IMR-90 (cell line): ENCODE data around the gene ANKRD1. TPM values are rescaled to one million over a fixed set of nuclear protein-coding genes. Genes with fewer than 3 reads are reported as not detected.
A peak's percentile ranks its signal among the peaks of the same experiment; 100 is the strongest.

Experiments used
- ATAC-seq: fragments of 200-7000 bp; cut with Tn5 transposase; 2 replicates; pipeline ENCODE4 v1.9.1; 2020; ENCODE audit warnings: low read depth, mild to moderate bottlenecking, moderate library complexity
- BruUV-seq: library from RNA; stranded (reverse); fragments of 400-500 nt; replicated peaks from 2 replicates; lab custom pipeline; 2021; lab: Mats Ljungman, UMichigan
- CTCF ChIA-PET: fragments of 300-600 bp; formaldehyde crosslinking; extraction: SDS; loops from one replicate; lab custom pipeline; 2021; ENCODE audit warnings: antibody characterized with exemption; lab: Yijun Ruan, JAX
- POLR2A ChIA-PET: fragments of 300-600 bp; sonication (Branson Sonifier 250); formaldehyde crosslinking; loops from one replicate; lab custom pipeline; 2022; ENCODE audit warnings: antibody characterized with exemption; ENCODE audit not compliant: unreplicated experiment; lab: Charles Lee
- DNase-seq: peaks from one replicate; pipeline ENCODE4 v3.0.0; 2013
- H2AFZ ChIP-seq: replicated peaks from 2 replicates; pipeline ENCODE3; 2013; ENCODE audit warnings: low read length, mild to moderate bottlenecking; ENCODE audit not compliant: poor library complexity
- H2AK5ac ChIP-seq: 2 replicates; pipeline ENCODE4 v1.6.1; 2013; ENCODE audit warnings: low read depth, low read length, inconsistent platforms
- H2AK9ac ChIP-seq: replicated peaks from 2 replicates; pipeline ENCODE3; 2013; ENCODE audit warnings: mild to moderate bottlenecking, low read depth, low read length, moderate library complexity; ENCODE audit not compliant: poor library complexity
- H2BK120ac ChIP-seq: 2 replicates; pipeline ENCODE4 v1.6.1; 2013; ENCODE audit warnings: low read depth, low read length, inconsistent platforms
- H2BK15ac ChIP-seq: 3 replicates; pipeline ENCODE4 v1.6.1; 2013; ENCODE audit warnings: low read depth, low read length, inconsistent platforms
- H2BK20ac ChIP-seq: 2 replicates; pipeline ENCODE4 v1.6.1; 2013; ENCODE audit warnings: low read depth, mild to moderate bottlenecking, inconsistent platforms, low read length, moderate library complexity
- H2BK5ac ChIP-seq: 2 replicates; pipeline ENCODE4 v1.6.1; 2013; ENCODE audit warnings: mild to moderate bottlenecking, low read depth, low read length, inconsistent platforms; ENCODE audit not compliant: poor library complexity, severe bottlenecking
- H3K14ac ChIP-seq: replicated peaks from 2 replicates; pipeline ENCODE4 v1.6.1; 2013; ENCODE audit warnings: low read depth, low read length, inconsistent platforms
- H3K18ac ChIP-seq: 2 replicates; pipeline ENCODE4 v1.6.1; 2013; ENCODE audit warnings: low read depth, low read length, control low read depth
- H3K23ac ChIP-seq: 2 replicates; pipeline ENCODE4 v1.6.1; 2013; ENCODE audit warnings: low read depth, low read length, inconsistent platforms
- H3K27ac ChIP-seq: 2 replicates; pipeline ENCODE4 v1.5.1; 2013; ENCODE audit warnings: mild to moderate bottlenecking, control low read depth, low read length; ENCODE audit not compliant: insufficient read depth
- H3K27me3 ChIP-seq: 2 replicates; pipeline ENCODE4 v1.6.1; 2013; ENCODE audit warnings: low read length; ENCODE audit not compliant: control insufficient read depth, insufficient read depth
- H3K36me3 ChIP-seq: 2 replicates; pipeline ENCODE4 v1.6.1; 2013; ENCODE audit warnings: low read length, mixed read lengths; ENCODE audit not compliant: control insufficient read depth, insufficient read depth
- H3K4ac ChIP-seq: 2 replicates; pipeline ENCODE4 v1.6.1; 2013; ENCODE audit warnings: low read depth, low read length, inconsistent platforms
- H3K4me1 ChIP-seq: 2 replicates; pipeline ENCODE4 v1.6.1; 2013; ENCODE audit warnings: low read length, mixed read lengths; ENCODE audit not compliant: control insufficient read depth, insufficient read depth
- H3K4me2 ChIP-seq: 2 replicates; pipeline ENCODE4 v1.6.1; 2013; ENCODE audit warnings: low read depth, mild to moderate bottlenecking, control low read depth, low read length, moderate library complexity
- H3K4me3 ChIP-seq: 2 replicates; pipeline ENCODE4 v1.5.1; 2013; ENCODE audit warnings: low read depth, mild to moderate bottlenecking, control low read depth, low read length, moderate library complexity; ENCODE audit not compliant: insufficient read depth
- H3K56ac ChIP-seq: 2 replicates; pipeline ENCODE4 v1.6.1; 2013; ENCODE audit warnings: low read length, inconsistent platforms; ENCODE audit not compliant: insufficient read depth; ENCODE audit errors: extremely low read depth
- H3K79me1 ChIP-seq, 2 experiments: 2 replicates each; pipeline ENCODE4 v1.6.1; 2013; ENCODE audit warnings: low read length in 2 of 2, inconsistent platforms in 1 of 2, low read depth in 1 of 2
- H3K9ac ChIP-seq: 2 replicates; pipeline ENCODE4 v1.6.1; 2013; ENCODE audit warnings: low read depth, low read length, control low read depth
- H3K9me1 ChIP-seq: 2 replicates; pipeline ENCODE4 v1.6.1; 2013; ENCODE audit warnings: low read length, inconsistent platforms; ENCODE audit not compliant: insufficient read depth
- H3K9me3 ChIP-seq: 2 replicates; pipeline ENCODE4 v1.6.1; 2013; ENCODE audit warnings: low read length; ENCODE audit not compliant: control insufficient read depth, insufficient read depth
- H4K20me1 ChIP-seq: 2 replicates; pipeline ENCODE4 v1.6.1; 2013; ENCODE audit warnings: low read length, inconsistent platforms; ENCODE audit not compliant: insufficient read depth
- H4K5ac ChIP-seq: 2 replicates; pipeline ENCODE4 v1.6.1; 2013; ENCODE audit warnings: mild to moderate bottlenecking, low read depth, low read length, control low read depth
- H4K8ac ChIP-seq, 2 experiments: 2 replicates each; pipeline ENCODE4 v1.6.1; 2013; ENCODE audit warnings: low read depth in 2 of 2, low read length in 2 of 2, control low read depth in 1 of 2, inconsistent platforms in 1 of 2
- H4K91ac ChIP-seq: 2 replicates; pipeline ENCODE4 v1.6.1; 2013; ENCODE audit warnings: low read depth, low read length, inconsistent platforms; ENCODE audit not compliant: insufficient read depth
- MXI1 ChIP-seq: IDR thresholded peaks from 2 replicates; pipeline ENCODE4 v1.6.1; 2012; ENCODE audit warnings: low read depth, mild to moderate bottlenecking, low read length, moderate library complexity, borderline replicate concordance
- WGBS, 2 experiments: methylation state at CpG; one replicate each; pipeline versions ENCODE4 v1.1.5 to v1.1.7; 2013; ENCODE audit warnings: missing lambda C conversion rate in 2 of 2; ENCODE audit not compliant: insufficient read length in 1 of 2; ENCODE audit errors: extremely low coverage in 2 of 2; 5-methylcytosine and 5-hydroxymethylcytosine counted together
- dilution Hi-C: fragments of 300-500 bp; cut with HindIII; formaldehyde crosslinking; loops from one replicate; pipeline ENCODE4 v1.14.3; 2018; ENCODE audit warnings: low sequenced_read_pairs; ENCODE audit not compliant: unreplicated experiment
- in situ Hi-C: fragments of 300-500 bp; cut with MboI; formaldehyde crosslinking; loops from 3 replicates; pipeline ENCODE4 v1.14.3; 2019; ENCODE audit warnings: low sequenced_read_pairs, inconsistent platforms, mixed read lengths
- intact Hi-C: fragments of 100-400 bp; cut with micrococcal nuclease; formaldehyde crosslinking; loops from 2 replicates; pipeline ENCODE4 v1.10.0; 2022
- polyA plus RNA-seq, 3 experiments: library from polyadenylated mRNA; depleted of rRNA; stranded (reverse); fragments of >200 nt; gene quantifications; 2 replicates each; pipeline ENCODE4 v1.2.3, GENCODE V29; 2012; ENCODE audit warnings: low replicate concordance in 1 of 3
- total RNA-seq: library from RNA; depleted of rRNA; stranded (reverse); fragments of >200 nt; gene quantifications from 2 replicates; pipeline ENCODE4 v1.2.3, GENCODE V29; 2012
- TF ChIP-seq, protein P1 (sequence below): fragments of 150-350 bp; IDR thresholded peaks from 2 replicates; pipeline ENCODE4 v1.6.1; 2017; ENCODE audit warnings: mild to moderate bottlenecking, antibody characterized with exemption, low read length, low read depth

The ANKRD1 gene
- total and polyA plus RNA-seq, 2 of the 4 experiments (the other 2 are of a cell fraction): 7.4 to 10.8 TPM

DNA sequence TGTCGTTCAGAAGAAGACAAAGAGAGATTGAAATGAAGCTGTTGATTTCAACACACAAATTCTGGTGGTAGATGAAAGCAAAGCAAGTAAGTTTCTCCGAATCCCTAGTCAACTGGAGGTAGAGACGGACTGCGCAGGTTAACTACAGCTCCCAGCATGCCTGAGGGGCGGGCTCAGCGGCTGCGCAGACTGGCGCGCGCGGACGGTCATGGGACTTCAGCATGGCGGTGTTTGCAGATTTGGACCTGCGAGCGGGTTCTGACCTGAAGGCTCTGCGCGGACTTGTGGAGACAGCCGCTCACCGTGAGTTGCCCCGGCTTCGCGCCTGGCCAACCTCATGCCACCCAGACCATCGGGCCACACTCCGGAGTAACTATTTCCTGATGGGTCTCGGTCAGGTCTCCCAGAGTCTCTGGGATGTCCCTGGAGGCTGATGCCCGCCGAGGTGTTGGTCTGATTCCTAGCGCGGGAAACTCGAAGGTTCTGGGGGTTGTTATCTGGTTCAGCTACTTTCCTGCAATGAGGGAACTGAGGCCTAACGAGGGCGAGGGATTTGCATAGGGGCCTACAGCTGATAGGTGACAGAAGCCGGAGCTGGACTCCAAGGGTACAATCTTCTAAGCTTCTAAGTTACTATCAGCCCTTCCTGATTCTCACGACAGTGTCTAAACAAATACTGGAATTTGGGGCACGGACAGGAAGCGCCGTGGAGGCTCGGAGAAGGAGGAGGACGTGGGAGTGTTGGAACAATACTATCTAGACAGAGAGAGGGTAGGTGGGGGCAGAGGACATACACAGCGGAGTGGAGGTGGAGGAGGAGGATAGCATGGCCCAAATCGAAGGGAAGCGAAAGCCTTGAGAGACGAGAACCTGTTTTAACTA lies 48.9 kb downstream of the ANKRD1 start, which contains the start of gene RPP30:
TSS of gene RPP30 (plus strand) at position 209 of the 882 bp plus-strand sequence. CDS start at position 222, 13 bp downstream.
- Histone ChIP-seq H3K23ac (peak within 1 kb of the TSS; percentile 88; the same call in 1 of the 2 replicates), H3K4me1 (peaks cover 2% of the 10 kb centered on the region; the same call in 1 of the 2 replicates), H3K79me1 (peaks cover 12 to 16% of the 10 kb centered on the region in 2 experiments), H2AK9ac (peak within 1 kb of the TSS; percentile 47), H3K4me3 (peak within 1 kb of the TSS; percentile 89), H3K14ac (peak within 1 kb of the TSS; percentile 93), H2BK20ac (0 out of 2 replicates have a peak within 1 kb of the TSS, but pooled peaks have one; percentile 12), H3K4me2 (peak within 1 kb of the TSS; percentile 97), H4K5ac (peak within 1 kb of the TSS; percentile 79), H3K18ac (no peak within 1 kb of the TSS), H3K36me3 (peaks cover 5% of the 10 kb centered on the region), H2BK5ac (peak within 1 kb of the TSS; percentile 73), H2AK5ac (no peak within 1 kb of the TSS), H2BK15ac (no peak within 1 kb of the TSS; the same call in 2 of the 3 replicates), H2BK120ac (peak within 1 kb of the TSS; percentile 80), H4K20me1 (no peaks in the 10 kb centered on the region), H3K9me3 (no peaks in the 10 kb centered on the region), H3K56ac (peak within 1 kb of the TSS; percentile 50; the same call in 1 of the 2 replicates), H3K27me3 (peaks cover 13% of the 10 kb centered on the region), H3K4ac (peak within 1 kb of the TSS; percentile 86), H4K91ac (no peak within 1 kb of the TSS), H3K9ac (peak within 1 kb of the TSS; percentile 86), H2AFZ (peak within 1 kb of the TSS; percentile 97), H4K8ac (peak within 1 kb of the TSS; percentile 21 to 94), H3K9me1 (peaks cover 2% of the 10 kb centered on the region; the same call in 1 of the 2 replicates), H3K27ac (peak within 1 kb of the TSS; percentile 77)
- ChIA-PET POLR2A (no interaction called here), CTCF (interaction anchor here (0.9 to 1.4 kb wide), 4 partner anchors 8 to 130 kb away, joined by 3 to 5 read pairs (median 4); no protein-coding TSS in a partner anchor)
- TF ChIP-seq MXI1: peak; percentile 89
- TF ChIP-seq, protein P1, sequence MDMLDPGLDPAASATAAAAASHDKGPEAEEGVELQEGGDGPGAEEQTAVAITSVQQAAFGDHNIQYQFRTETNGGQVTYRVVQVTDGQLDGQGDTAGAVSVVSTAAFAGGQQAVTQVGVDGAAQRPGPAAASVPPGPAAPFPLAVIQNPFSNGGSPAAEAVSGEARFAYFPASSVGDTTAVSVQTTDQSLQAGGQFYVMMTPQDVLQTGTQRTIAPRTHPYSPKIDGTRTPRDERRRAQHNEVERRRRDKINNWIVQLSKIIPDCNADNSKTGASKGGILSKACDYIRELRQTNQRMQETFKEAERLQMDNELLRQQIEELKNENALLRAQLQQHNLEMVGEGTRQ: no peak
- dilution Hi-C loops (no loop called here), intact Hi-C loops (loop anchor here (2.0 to 5.0 kb wide), 2 partner anchors 121 to 1035 kb away; partner anchors contain the start of gene FGFBP3), in situ Hi-C loops (loop anchor here (25.0 kb wide), 1 partner anchor 1435 kb away; no protein-coding TSS in a partner anchor)
- BruUV-seq: no TSS peak
- peak; percentile 74 for DNase-seq
- ATAC-seq: peak; percentile 99
- 1% methylated on average over 17 of the region's 43 CpGs; no CpG with 5 or more reads in 1 of the 2 experiments for WGBS, 2 experiments
